Uterus (tissue), 4 donors: ENCODE measurements around the gene ZNF346. TPM values are rescaled to one million over a fixed set of nuclear protein-coding genes. Genes with fewer than 3 reads are reported as not detected.
"Not testable (repeated sequence)": the region's sequence is repeated elsewhere in the genome, so short reads cannot be mapped to it uniquely, and the experiment has no call there.

Experiments used
- DNase-seq, 2 donors: peaks; one replicate each; pipeline ENCODE4 v3.0.0-alpha.2; 2019 to 2020
- H3K27ac ChIP-seq, 2 donors: fragments of 200-600 bp; sonication (generic); 1 replicate in 1 of 2; 2 replicates in 1 of 2; pipeline ENCODE4 v1.5.1; 2016 to 2018
- H3K27me3 ChIP-seq, 2 donors: fragments of 200-600 bp; sonication (generic); one replicate each; pipeline ENCODE4 v1.5.1; 2018 to 2019; ENCODE audit warnings: control low read depth in 1 of 2
- H3K36me3 ChIP-seq, 2 donors: fragments of 200-600 bp; sonication (generic); one replicate each; pipeline ENCODE4 v1.5.1; 2019; ENCODE audit warnings: control low read depth in 1 of 2
- H3K4me1 ChIP-seq, 2 donors: fragments of 200-600 bp; sonication (generic); one replicate each; pipeline ENCODE4 v1.5.1; 2018 to 2019; ENCODE audit warnings: control low read depth in 1 of 2
- H3K4me3 ChIP-seq, 2 donors: fragments of 200-600 bp; sonication (generic); 1 replicate in 1 of 2; 2 replicates in 1 of 2; pipeline ENCODE4 v1.5.1; 2018 to 2019; ENCODE audit warnings: mild to moderate bottlenecking in 1 of 2
- H3K9me3 ChIP-seq, 2 donors: fragments of 200-600 bp; sonication (generic); one replicate each; pipeline ENCODE4 v1.5.1; 2019; ENCODE audit warnings: control low read depth in 1 of 2
- POLR2A ChIP-seq, 2 donors: fragments of 450-650 bp; IDR thresholded peaks; one replicate each; pipeline ENCODE4 v1.6.1; 2016; ENCODE audit warnings: antibody characterized with exemption in 2 of 2, mild to moderate bottlenecking in 1 of 2, moderate library complexity in 1 of 2
- intact Hi-C: fragments of 100-400 bp; cut with DNase I; formaldehyde crosslinking; loops from one replicate; pipeline ENCODE4 v1.15.1; 2023; ENCODE audit warnings: low total_unique reads
- total RNA-seq, 4 donors: library from RNA; depleted of rRNA in 3 of 4; stranded (reverse); fragments of >200 nt in 3 of 4; gene quantifications; one replicate each; pipeline versions ENCODE4 v1.1.0 to v1.2.4, GENCODE V29; 2014 to 2023
- TF ChIP-seq, protein P1 (sequence below), 4 experiments: fragments of 200-600 bp in 2 of 4; fragments of 450-650 bp in 2 of 4; sonication (generic) in 2 of 4; IDR thresholded peaks; one replicate each; pipeline ENCODE4 v1.5.1; 2016 to 2019; ENCODE audit warnings: antibody characterized with exemption in 4 of 4, mild to moderate bottlenecking in 2 of 4, moderate library complexity in 1 of 4
- donor health status: DM: yes; HTN: yes; CAD: no.

Gene ZNF346
- total RNA-seq, 4 donors from 2014 or later: 10.5 to 38.5 (median 29.2) TPM

DNA sequence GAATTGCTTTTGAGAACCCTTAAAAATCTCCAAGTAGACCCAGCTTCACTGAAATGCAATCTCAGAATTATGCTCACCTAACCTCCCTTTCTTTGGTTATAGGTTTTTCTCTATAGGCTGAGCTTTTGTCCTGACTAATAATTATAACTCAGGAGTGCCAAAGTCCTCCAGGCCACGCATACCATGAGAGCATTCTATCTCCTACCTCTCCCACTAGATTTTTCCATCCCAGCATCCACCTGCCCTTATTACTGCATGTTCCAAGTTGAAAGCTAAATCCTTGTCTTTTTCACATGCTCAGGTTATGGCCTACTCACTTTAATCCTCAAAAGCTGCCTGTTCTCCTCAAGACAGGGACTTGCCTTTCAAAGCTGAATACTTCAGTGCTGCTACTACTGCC is 22.1 kb downstream of the ZNF346 start:
- H3K36me3 ChIP-seq: no peaks in the 10 kb centered on the region
- H3K4me3 ChIP-seq: no peak overlapping the region
- DNase-seq: no peak
- TF ChIP-seq, protein P1, sequence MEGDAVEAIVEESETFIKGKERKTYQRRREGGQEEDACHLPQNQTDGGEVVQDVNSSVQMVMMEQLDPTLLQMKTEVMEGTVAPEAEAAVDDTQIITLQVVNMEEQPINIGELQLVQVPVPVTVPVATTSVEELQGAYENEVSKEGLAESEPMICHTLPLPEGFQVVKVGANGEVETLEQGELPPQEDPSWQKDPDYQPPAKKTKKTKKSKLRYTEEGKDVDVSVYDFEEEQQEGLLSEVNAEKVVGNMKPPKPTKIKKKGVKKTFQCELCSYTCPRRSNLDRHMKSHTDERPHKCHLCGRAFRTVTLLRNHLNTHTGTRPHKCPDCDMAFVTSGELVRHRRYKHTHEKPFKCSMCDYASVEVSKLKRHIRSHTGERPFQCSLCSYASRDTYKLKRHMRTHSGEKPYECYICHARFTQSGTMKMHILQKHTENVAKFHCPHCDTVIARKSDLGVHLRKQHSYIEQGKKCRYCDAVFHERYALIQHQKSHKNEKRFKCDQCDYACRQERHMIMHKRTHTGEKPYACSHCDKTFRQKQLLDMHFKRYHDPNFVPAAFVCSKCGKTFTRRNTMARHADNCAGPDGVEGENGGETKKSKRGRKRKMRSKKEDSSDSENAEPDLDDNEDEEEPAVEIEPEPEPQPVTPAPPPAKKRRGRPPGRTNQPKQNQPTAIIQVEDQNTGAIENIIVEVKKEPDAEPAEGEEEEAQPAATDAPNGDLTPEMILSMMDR (IDR thresholded peaks at IDR 0.05): no peak
- TF ChIP-seq POLR2A (IDR thresholded peaks at IDR 0.05): no peak
- intact Hi-C loops: no loop called here
- H3K27me3 ChIP-seq: no peaks in the 10 kb centered on the region
- no peak overlapping the region for H3K27ac ChIP-seq
- no peaks in the 10 kb centered on the region for H3K9me3 ChIP-seq
- H3K4me1 ChIP-seq: no peaks in the 10 kb centered on the region

DNA sequence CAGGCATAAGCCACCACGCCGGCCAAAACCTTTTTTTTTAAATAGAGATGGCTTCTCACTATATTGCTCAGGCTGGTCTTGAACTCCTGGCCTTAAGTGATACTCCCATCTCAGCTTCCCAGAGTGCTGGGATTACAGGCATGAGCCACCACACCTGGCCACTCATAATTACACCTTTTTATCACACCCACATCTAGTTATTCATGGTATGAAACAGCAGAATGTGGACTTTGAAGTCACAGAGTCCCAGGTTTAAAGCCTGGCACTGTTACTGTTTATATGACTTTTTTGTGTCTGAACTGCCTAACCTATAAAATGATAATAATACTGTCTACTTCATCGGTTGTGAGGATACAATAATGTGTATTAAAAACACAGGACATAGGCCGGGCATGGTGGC is 23.1 kb downstream of the ZNF346 start:
- intact Hi-C loops: no loop called here
- H3K36me3 ChIP-seq: no peaks in the 10 kb centered on the region

DNA sequence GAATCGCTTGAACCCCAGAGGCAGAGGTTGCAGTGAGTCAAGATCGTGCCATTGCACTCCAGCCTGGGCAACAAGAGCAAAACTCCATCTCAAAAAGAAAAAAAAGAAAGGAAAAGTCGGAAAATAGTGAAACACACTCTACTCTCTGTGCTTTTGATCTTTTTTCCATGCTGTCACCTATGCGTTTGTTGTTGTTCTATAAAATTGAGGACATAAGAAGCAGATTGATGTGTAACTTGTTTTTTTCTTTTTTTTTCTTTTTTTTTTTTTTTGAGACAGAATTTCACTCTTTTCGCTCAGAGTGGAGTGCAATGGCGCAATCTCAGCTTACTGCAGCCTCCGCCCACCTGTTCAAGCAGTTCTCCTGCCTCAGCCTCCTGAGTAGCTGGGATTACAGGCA is 26.0 kb downstream of the ZNF346 start:
- H3K27me3 ChIP-seq, DNase-seq, H3K36me3 ChIP-seq, H3K27ac ChIP-seq, H3K4me3 ChIP-seq, H3K9me3 ChIP-seq, H3K4me1 ChIP-seq, intact Hi-C loops: not testable (repeated sequence)

More for the DNA sequence above, 23.1 kb downstream of the ZNF346 start:
- no peak overlapping the region for H3K4me3 ChIP-seq
- H3K27ac ChIP-seq: no peak overlapping the region
- H3K9me3 ChIP-seq: no peaks in the 10 kb centered on the region
- H3K4me1 ChIP-seq: no peaks in the 10 kb centered on the region
- no peaks in the 10 kb centered on the region for H3K27me3 ChIP-seq
- no peak for TF ChIP-seq POLR2A (IDR thresholded peaks at IDR 0.05)
- TF ChIP-seq, protein P1 (IDR thresholded peaks at IDR 0.05): no peak
- DNase-seq: no peak

DNA sequence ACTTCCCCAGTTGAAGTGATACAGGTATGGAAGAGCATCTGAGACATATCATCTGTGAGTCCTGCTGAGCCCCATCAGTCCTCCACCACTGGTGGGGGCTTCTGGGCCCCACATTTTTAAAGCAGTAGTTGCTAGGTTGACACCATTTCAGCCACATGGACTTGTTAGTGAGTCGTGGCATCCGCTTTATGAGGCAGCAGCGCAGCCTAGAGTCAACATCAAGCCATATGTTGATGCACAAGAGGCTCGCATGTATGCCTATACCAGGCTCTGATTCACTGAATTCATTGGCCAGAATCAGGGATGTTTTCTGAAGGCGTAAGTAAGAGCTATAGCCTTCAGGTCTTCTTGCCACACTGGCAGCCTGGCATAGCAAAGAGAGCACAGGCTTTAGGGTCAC is 26.8 kb downstream of the ZNF346 start:
- DNase-seq: no peak
- Histone ChIP-seq H3K9me3 (no peaks in the 10 kb centered on the region), H3K4me3 (no peak overlapping the region), H3K27ac (no peak overlapping the region), H3K36me3 (no peaks in the 10 kb centered on the region), H3K4me1 (no peaks in the 10 kb centered on the region), H3K27me3 (no peaks in the 10 kb centered on the region)
- TF ChIP-seq, protein P1 (IDR thresholded peaks at IDR 0.05): no peak
- TF ChIP-seq POLR2A (IDR thresholded peaks at IDR 0.05): no peak
- intact Hi-C loops: no loop called here

DNA sequence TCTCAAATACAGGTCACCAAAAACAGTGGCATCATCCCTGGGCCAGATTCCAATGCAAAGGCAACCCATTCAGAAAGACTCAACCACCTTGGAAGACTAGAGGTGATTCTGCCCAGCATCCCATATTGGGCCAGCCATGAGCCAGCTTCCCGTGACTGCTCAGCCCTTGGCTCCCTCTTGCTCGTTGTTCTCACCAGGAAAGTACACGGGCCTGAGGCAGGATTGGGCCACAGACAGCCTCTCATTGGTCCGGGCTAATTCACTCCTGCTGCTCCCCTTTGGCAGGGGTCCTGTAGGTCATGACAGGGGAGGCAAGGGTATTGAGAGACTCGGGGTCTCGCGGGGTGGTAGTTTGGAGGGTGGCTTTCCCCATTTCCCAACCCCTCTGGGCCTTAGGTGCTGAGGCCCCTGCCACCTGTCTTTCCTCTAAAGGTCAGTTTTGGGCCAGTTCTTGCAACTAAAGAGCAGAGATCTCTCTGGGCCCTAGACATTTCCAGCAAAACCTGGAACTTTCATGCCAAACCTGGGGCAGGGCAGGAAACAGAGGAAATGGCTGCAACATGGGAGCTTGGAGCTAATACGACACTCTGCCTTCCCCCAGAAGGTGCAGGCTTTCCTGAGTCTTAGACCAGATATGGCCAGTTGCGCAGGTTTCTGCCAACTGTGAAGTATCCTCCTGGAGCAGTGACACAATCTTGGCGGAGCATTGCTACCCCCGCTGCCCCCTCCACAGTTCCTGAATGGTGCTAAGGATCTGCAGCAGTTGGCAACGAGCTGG is 42.2 kb downstream of the ZNF346 start:
- Histone ChIP-seq H3K27ac (no peak overlapping the region), H3K4me1 (no peaks in the 10 kb centered on the region), H3K27me3 (no peaks in the 10 kb centered on the region), H3K4me3 (no peak overlapping the region), H3K9me3 (no peaks in the 10 kb centered on the region), H3K36me3 (no peaks in the 10 kb centered on the region)
- TF ChIP-seq POLR2A (IDR thresholded peaks at IDR 0.05): no peak
- TF ChIP-seq, protein P1 (IDR thresholded peaks at IDR 0.05): no peak
- no peak for DNase-seq
- intact Hi-C loops: no loop called here
